NB4 (cell line): ENCODE measurements around the gene IL24.

ENCODE experiments used
- DNase-seq: peaks from one replicate; pipeline ENCODE4 v3.0.0; 2010; ENCODE audit warnings: low read depth
- H3K4me3 ChIP-seq: one replicate; pipeline ENCODE4 v1.5.1; 2011; ENCODE audit warnings: mild to moderate bottlenecking, low read depth, low read length, moderate library complexity
- CTCF ChIP-seq: IDR thresholded peaks from one replicate; pipeline ENCODE4 v1.5.1; 2012; ENCODE audit warnings: low read depth, low read length
- MAX ChIP-seq: IDR thresholded peaks from 2 replicates; pipeline ENCODE4 v1.6.1; 2011; ENCODE audit warnings: low read depth, low read length
- MYC ChIP-seq: IDR thresholded peaks from 2 replicates; pipeline ENCODE4 v1.6.1; 2011; ENCODE audit warnings: low read depth, low read length
- POLR2A ChIP-seq: IDR thresholded peaks from 2 replicates; pipeline ENCODE4 v1.6.1; 2011; ENCODE audit warnings: mild to moderate bottlenecking; ENCODE audit not compliant: insufficient read length; ENCODE audit errors: extremely low read depth

Gene IL24

GRCh38 chr1:206855859-206856258, 41.4 kb upstream of the IL24 start:
- DNase-seq, result no peak
- TF ChIP-seq CTCF (no peak), MYC (no peak), MAX (no peak), POLR2A (no peak)
- no peak overlapping the region for H3K4me3 ChIP-seq

- no peak for DNase-seq
- H3K4me3 ChIP-seq, result no peak overlapping the region
- no peak for TF ChIP-seq POLR2A
- TF ChIP-seq MAX, result no peak
- TF ChIP-seq MYC, result no peak
- TF ChIP-seq CTCF, result no peak
Observed at GRCh38 chr1:206856674-206857464, 40.4 kb upstream of the IL24 start.

GRCh38 chr1:206859082-206859521, 38.1 kb upstream of the IL24 start:
- no peak for TF ChIP-seq POLR2A
- no peak for TF ChIP-seq MAX
- H3K4me3 ChIP-seq, result no peak overlapping the region
- no peak for DNase-seq

- TF ChIP-seq CTCF, result no peak
- no peak for TF ChIP-seq MYC
- TF ChIP-seq POLR2A, result no peak
- TF ChIP-seq MAX, result no peak
Observed at GRCh38 chr1:206860165-206860564, 37.1 kb upstream of the IL24 start.

GRCh38 chr1:206863266-206863665, 34.0 kb upstream of the IL24 start:
- no peak overlapping the region for H3K4me3 ChIP-seq
- TF ChIP-seq MYC, result no peak
- TF ChIP-seq MAX, result no peak
- no peak for TF ChIP-seq CTCF
- no peak for TF ChIP-seq POLR2A
- DNase-seq, result no peak

More at GRCh38 chr1:206860165-206860564, 37.1 kb upstream of the IL24 start:
- no peak overlapping the region for H3K4me3 ChIP-seq
- no peak for DNase-seq

- no peak within 1 kb of the TSS for H3K4me3 ChIP-seq
- TF ChIP-seq POLR2A (no peak), MYC (peak; percentile 35; the same call in 1 of the 2 replicates), MAX (peak; percentile 58; the same call in 1 of the 2 replicates), CTCF (peak; percentile 98)
- peak; percentile 76 for DNase-seq
Observed at GRCh38 chr1:206864939-206865671, 32.1 kb upstream of the IL24 start, which contains the start of gene IL20. IL20 (plus strand) TSS chr1:206865623; CDS start chr1:206865853, 230 bp downstream.
